ENCODE results near the gene RYR1. TPM values are rescaled to one million over a fixed set of nuclear protein-coding genes. Genes with fewer than 3 reads are reported as not detected.
A peak's percentile ranks its signal among the peaks of the same experiment; 100 is the strongest.

The RYR1 gene
- total RNA-seq, 2 experiments from 2014 or later, result 0.20 to 1.2 TPM

GRCh38 chr19:38592940-38593339 is 159.4 kb downstream of the RYR1 start:
- DNase-seq (no peak), ATAC-seq (ENCODE audit: poor library complexity) (no peak)
- TF ChIP-seq CTCF (IDR thresholded peaks at IDR 0.05), result no peak
- CTCF ChIA-PET, result no interaction called here
- POLR2A ChIA-PET, result interaction anchor here (0.8 kb wide), 1 partner anchor 13 kb away, joined by 6 read pairs; no protein-coding TSS in a partner anchor
- Mint-ChIP-seq H3K27ac (no peak overlapping the region), H3K4me1 (ENCODE audit: low read depth) (no peaks in the 10 kb centered on the region), H3K9me3 (no peaks in the 10 kb centered on the region), H3K4me3 (no peak overlapping the region), H3K27me3 (no peaks in the 10 kb centered on the region), H3K36me3 (ENCODE audit: low read depth) (peaks cover 64% of the 10 kb centered on the region)
- Histone ChIP-seq H3K36me3 (ENCODE audit: insufficient read depth, low read length) (peaks cover 70% of the 10 kb centered on the region), H3K4me3 (ENCODE audit: low read length) (no peak overlapping the region), H3K4me1 (ENCODE audit: insufficient read depth, low read length) (no peaks in the 10 kb centered on the region), H3K9me3 (ENCODE audit: control insufficient read depth in 1 of 2, insufficient read depth in 1 of 2, low read length in 2 of 2) (no peaks in the 10 kb centered on the region), H3K27ac (ENCODE audit: low read depth in 1 of 2, low read length in 2 of 2) (no peak overlapping the region), H3K27me3 (ENCODE audit: control insufficient read depth in 1 of 2, insufficient read depth in 2 of 2, low read length in 2 of 2) (no peaks in the 10 kb centered on the region)
- intact Hi-C loops (cut with DNase I, micrococcal nuclease), result no loop called here

GRCh38 chr19:38596057-38596981 is 162.8 kb downstream of the RYR1 start:
- H3K4me1 Mint-ChIP-seq (ENCODE audit: low read depth), result no peaks in the 10 kb centered on the region
- H3K27ac Mint-ChIP-seq, result no peak overlapping the region
- TF ChIP-seq CTCF (IDR thresholded peaks at IDR 0.05), result no peak
- Histone ChIP-seq H3K27me3 (ENCODE audit: control insufficient read depth in 1 of 2, insufficient read depth in 2 of 2, low read length in 2 of 2) (no peaks in the 10 kb centered on the region), H3K36me3 (ENCODE audit: insufficient read depth, low read length) (peaks cover 65% of the 10 kb centered on the region), H3K4me3 (ENCODE audit: low read length) (no peak overlapping the region), H3K4me1 (ENCODE audit: insufficient read depth, low read length) (no peaks in the 10 kb centered on the region), H3K27ac (ENCODE audit: low read depth in 1 of 2, low read length in 2 of 2) (no peak overlapping the region), H3K9me3 (ENCODE audit: control insufficient read depth in 1 of 2, insufficient read depth in 1 of 2, low read length in 2 of 2) (no peaks in the 10 kb centered on the region)
- H3K36me3 Mint-ChIP-seq (ENCODE audit: low read depth), result peaks cover 56% of the 10 kb centered on the region
- CTCF ChIA-PET, result no interaction called here
- intact Hi-C loops (cut with DNase I, micrococcal nuclease), result no loop called here
- H3K4me3 Mint-ChIP-seq, result no peak overlapping the region
- peak in 5 of 14 experiments; percentile 9 to 54 (median 25) for DNase-seq
- no peak for ATAC-seq (ENCODE audit: poor library complexity)
- POLR2A ChIA-PET, result interaction anchor here (0.6 to 1.4 kb wide), 3 partner anchors 9 to 194 kb away, joined by 3 to 4 read pairs (median 3); partner anchors contain the start of genes FAM98C and MAP4K1
- H3K9me3 Mint-ChIP-seq, result no peaks in the 10 kb centered on the region
- H3K27me3 Mint-ChIP-seq, result no peaks in the 10 kb centered on the region

- Mint-ChIP-seq H3K27ac (no peak overlapping the region), H3K4me3 (no peak overlapping the region), H3K36me3 (ENCODE audit: low read depth) (peaks cover 59% of the 10 kb centered on the region), H3K27me3 (no peaks in the 10 kb centered on the region), H3K9me3 (no peaks in the 10 kb centered on the region), H3K4me1 (ENCODE audit: low read depth) (no peaks in the 10 kb centered on the region)
- Histone ChIP-seq H3K9me3 (ENCODE audit: control insufficient read depth in 1 of 2, insufficient read depth in 1 of 2, low read length in 2 of 2) (no peaks in the 10 kb centered on the region), H3K4me1 (ENCODE audit: insufficient read depth, low read length) (no peaks in the 10 kb centered on the region), H3K27ac (ENCODE audit: low read depth in 1 of 2, low read length in 2 of 2) (no peak overlapping the region), H3K4me3 (ENCODE audit: low read length) (no peak overlapping the region), H3K36me3 (ENCODE audit: insufficient read depth, low read length) (peaks cover 58% of the 10 kb centered on the region), H3K27me3 (ENCODE audit: control insufficient read depth in 1 of 2, insufficient read depth in 2 of 2, low read length in 2 of 2) (no peaks in the 10 kb centered on the region)
- no peak for DNase-seq
- ATAC-seq (ENCODE audit: poor library complexity), result no peak
- TF ChIP-seq CTCF (IDR thresholded peaks at IDR 0.05), result no peak
- CTCF ChIA-PET, result no interaction called here
- intact Hi-C loops (cut with DNase I, micrococcal nuclease), result no loop called here
- POLR2A ChIA-PET, result interaction anchor here (1.0 to 1.4 kb wide), 2 partner anchors 8 to 21 kb away, joined by 3 read pairs; partner anchors contain the start of gene MAP4K1
Observed at GRCh38 chr19:38597075-38597474, 163.6 kb downstream of the RYR1 start.

All from CD4-positive, alpha-beta T cell (primary cell).